GM12864 (cell line): ENCODE results near the gene NUP93.

Experiments
- DNase-seq: peaks from one replicate; pipeline ENCODE4 v3.0.0-alpha.2; 2011; ENCODE audit warnings: low read depth
- H3K4me3 ChIP-seq: 2 replicates; pipeline ENCODE4 v1.5.1; 2011; ENCODE audit warnings: mild to moderate bottlenecking, low read depth, low read length, control low read depth
- TF ChIP-seq, protein P1 (sequence below): IDR thresholded peaks from 2 replicates; pipeline ENCODE4 v1.5.1; 2011; ENCODE audit warnings: low read depth, mild to moderate bottlenecking, moderate library complexity, low read length, control low read depth, inconsistent platforms; ENCODE audit errors: missing control alignments

Gene NUP93

DNA sequence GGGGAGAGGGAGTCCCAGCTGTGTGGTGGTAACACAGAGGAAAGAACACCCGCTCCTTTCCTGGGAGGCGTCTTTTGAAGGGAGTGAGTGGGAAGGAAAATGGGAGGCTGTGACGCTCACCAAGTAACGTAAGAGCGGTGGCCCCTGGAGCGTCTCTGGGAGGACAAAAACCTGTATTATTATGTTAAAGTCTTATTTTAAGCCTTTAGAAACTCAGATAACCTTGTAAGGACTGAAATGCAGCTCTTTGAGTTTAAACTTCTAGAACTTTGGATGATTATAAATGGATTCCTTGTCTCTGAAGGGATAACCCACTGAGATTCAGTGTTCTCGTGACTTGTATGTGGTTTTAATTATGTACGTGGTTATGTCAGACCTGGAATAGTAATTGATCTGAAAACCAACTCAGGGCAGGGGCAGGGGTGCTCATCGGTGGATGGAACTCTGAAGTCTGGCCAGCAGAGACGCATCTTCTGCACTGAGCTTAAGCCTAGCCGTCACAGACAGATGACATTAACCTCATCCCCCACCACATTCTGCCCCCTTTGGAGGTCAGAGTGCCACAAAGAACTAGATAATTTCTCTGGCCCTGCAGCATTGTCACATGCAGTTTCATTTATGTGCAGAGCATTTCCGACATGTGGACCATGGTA is 93.3 kb downstream of the NUP93 start:
- H3K4me3 ChIP-seq, result no peak overlapping the region
- TF ChIP-seq, protein P1, sequence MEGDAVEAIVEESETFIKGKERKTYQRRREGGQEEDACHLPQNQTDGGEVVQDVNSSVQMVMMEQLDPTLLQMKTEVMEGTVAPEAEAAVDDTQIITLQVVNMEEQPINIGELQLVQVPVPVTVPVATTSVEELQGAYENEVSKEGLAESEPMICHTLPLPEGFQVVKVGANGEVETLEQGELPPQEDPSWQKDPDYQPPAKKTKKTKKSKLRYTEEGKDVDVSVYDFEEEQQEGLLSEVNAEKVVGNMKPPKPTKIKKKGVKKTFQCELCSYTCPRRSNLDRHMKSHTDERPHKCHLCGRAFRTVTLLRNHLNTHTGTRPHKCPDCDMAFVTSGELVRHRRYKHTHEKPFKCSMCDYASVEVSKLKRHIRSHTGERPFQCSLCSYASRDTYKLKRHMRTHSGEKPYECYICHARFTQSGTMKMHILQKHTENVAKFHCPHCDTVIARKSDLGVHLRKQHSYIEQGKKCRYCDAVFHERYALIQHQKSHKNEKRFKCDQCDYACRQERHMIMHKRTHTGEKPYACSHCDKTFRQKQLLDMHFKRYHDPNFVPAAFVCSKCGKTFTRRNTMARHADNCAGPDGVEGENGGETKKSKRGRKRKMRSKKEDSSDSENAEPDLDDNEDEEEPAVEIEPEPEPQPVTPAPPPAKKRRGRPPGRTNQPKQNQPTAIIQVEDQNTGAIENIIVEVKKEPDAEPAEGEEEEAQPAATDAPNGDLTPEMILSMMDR, result no peak
- no peak for DNase-seq

DNA sequence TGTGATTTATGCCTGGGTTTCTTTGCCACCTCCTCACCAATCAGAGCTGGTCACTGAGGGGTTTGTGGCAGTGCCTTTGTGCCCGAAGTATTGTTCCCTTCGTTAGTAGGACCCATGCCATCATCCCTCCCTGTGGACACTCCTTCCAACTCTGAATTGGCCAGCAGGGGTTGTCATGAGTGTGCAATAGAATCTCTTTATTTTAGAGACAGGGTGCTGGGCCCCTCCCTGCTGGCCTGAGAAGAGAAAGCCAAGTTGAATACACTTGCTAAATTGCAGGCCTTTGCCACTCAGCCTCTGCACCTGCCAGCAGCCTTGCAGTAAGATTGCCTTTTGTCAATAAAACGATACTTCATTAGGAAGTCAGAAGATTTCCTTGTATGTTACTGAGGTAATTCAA is 94.4 kb downstream of the NUP93 start:
- DNase-seq, result no peak
- no peak overlapping the region for H3K4me3 ChIP-seq
- TF ChIP-seq, protein P1, result peak; percentile 5

DNA sequence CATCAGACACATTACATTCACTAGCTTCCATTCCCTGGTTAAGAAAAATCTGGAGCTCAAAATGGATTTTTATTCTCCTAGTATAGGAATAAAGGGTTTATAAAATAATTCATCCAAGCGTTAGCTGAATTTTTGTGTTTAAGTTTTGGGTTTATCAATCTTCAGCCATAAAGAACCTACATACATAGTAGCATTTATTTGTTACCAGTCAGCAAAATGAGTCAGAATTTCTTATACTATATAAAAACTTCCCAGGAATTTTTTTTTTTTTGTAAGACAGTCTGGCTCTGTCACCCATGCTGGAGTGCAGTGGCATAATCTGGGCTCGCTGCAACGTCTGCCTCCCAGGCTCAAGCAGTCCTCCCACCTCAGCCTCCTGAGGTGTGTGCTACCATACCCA is 94.9 kb downstream of the NUP93 start:
- no peak overlapping the region for H3K4me3 ChIP-seq
- TF ChIP-seq, protein P1, result no peak
- no peak for DNase-seq

DNA sequence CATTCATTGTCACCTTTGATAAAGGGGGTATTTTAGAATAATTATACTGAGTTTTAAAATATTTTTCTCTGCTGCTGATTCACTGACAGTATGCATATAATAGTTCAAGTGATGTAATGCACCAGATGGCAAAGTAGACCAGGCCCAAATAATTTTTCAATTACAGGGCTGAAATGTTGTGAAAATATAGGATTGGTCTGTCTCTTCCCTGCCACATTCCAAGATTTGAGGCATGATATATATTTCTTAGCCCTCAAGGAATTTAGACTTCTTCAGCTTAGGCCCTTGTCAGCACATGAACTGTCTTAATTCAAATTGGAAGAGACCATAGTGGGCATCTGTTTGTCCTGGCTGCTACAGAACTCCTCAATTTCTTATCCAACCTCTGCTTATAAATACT is 95.9 kb downstream of the NUP93 start:
- no peak for DNase-seq
- H3K4me3 ChIP-seq, result no peak overlapping the region
- TF ChIP-seq, protein P1, result no peak

DNA sequence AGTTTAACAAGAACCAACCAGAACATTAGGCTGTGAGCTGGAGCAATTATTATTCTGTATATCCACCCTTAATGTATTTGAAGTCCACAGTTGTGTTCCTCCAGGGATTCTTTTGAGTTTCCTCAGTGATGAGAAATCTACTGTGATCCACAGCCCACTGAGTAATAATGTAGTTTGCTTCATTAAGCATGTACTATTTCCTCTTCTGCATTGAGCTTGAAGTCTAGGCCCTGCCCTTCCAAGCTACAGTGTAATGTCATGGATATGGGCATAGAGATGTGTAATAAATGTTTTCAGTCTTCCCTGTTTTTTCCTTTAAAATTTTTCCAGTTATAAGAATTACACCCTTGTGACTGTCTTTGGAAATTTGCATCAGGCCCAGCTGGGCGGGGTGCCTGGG is 98.7 kb downstream of the NUP93 start:
- TF ChIP-seq, protein P1, result no peak

DNA sequence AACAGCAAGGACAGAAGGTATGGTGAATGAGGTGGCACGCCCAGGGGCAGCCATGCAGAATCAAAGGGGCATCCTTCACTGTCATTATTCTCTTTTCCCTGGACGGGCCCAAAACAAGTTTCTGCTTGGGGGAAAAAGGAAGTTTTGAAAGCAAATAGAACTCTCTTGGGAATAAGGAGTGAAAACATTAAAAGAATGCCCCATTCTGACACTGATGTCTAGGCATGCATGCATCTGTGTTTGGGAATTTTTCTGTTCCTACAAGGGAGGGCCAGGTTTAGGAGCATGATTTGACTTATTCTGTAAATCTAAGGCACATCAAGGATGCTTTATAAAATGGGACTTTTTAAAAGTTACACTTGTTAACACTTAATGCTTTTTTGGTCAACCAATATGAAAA is 100.7 kb downstream of the NUP93 start:
- TF ChIP-seq, protein P1, result no peak

More for the DNA sequence above, 98.7 kb downstream of the NUP93 start:
- no peak overlapping the region for H3K4me3 ChIP-seq
- DNase-seq, result no peak

DNA sequence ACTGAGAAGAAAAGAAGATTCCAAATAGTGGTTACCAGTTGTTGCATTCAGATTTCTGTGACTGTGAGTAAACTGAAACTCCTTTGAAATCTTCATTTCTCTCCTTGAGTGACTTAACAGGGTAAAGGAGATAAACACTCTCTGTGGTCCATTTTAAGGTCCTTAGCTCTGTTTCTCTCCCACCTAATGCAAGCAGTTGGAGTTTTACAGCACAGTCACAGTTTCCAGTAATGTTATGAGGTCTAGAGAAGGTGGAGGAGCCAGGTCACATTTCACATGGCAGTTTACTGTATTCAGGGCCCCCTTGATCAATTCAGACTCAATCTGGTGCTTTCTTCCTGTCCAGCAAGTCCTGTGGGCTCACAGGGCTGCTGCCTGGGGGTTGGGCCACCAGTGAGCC is 102.8 kb downstream of the NUP93 start:
- TF ChIP-seq, protein P1, result no peak
- no peak for DNase-seq
- H3K4me3 ChIP-seq, result no peak overlapping the region

More for the DNA sequence above, 100.7 kb downstream of the NUP93 start:
- no peak for DNase-seq
- no peak overlapping the region for H3K4me3 ChIP-seq
